Spleen (tissue), 11 donors: ENCODE data around the gene CRMP1. TPM values are rescaled to one million over a fixed set of nuclear protein-coding genes. Genes with fewer than 3 reads are reported as not detected.

ENCODE experiments used
- DNase-seq: peaks from one replicate; pipeline ENCODE4 v3.0.0-alpha.2; 2020
- H3K27ac ChIP-seq, 8 donors: fragments of 200-600 bp; sonication (generic) in 7 of 8; 1 replicate in 4 of 8; 2 replicates in 4 of 8; pipeline versions ENCODE4 v1.5.0 to v1.8.0; 2016 to 2021; ENCODE audit warnings: inconsistent platforms in 4 of 8, mild to moderate bottlenecking in 4 of 8, moderate library complexity in 1 of 8
- H3K27me3 ChIP-seq, 7 donors: fragments of 200-600 bp; sonication (generic) in 6 of 7; replicated peaks in 1 of 7; 1 replicate in 4 of 7; 2 replicates in 3 of 7; pipeline versions ENCODE4 v1.5.0 to v1.8.0; 2016 to 2021; ENCODE audit warnings: inconsistent platforms in 3 of 7, mild to moderate bottlenecking in 1 of 7
- H3K36me3 ChIP-seq, 6 donors: fragments of 200-600 bp; sonication (generic) in 5 of 6; 1 replicate in 4 of 6; 2 replicates in 2 of 6; pipeline versions ENCODE4 v1.5.0 to v1.8.0; 2016 to 2021; ENCODE audit warnings: inconsistent platforms in 2 of 6
- H3K4me1 ChIP-seq, 6 donors: fragments of 200-600 bp; sonication (generic) in 5 of 6; 1 replicate in 3 of 6; 2 replicates in 3 of 6; pipeline versions ENCODE4 v1.5.0 to v1.8.0; 2016 to 2021; ENCODE audit warnings: inconsistent platforms in 3 of 6
- H3K4me3 ChIP-seq, 8 donors: fragments of 200-600 bp; sonication (generic) in 7 of 8; 1 replicate in 4 of 8; 2 replicates in 4 of 8; pipeline versions ENCODE4 v1.5.0 to v1.8.0; 2016 to 2021; ENCODE audit warnings: inconsistent platforms in 4 of 8, mild to moderate bottlenecking in 4 of 8, moderate library complexity in 2 of 8
- H3K9me3 ChIP-seq, 8 donors: fragments of 200-600 bp; sonication (generic) in 7 of 8; 1 replicate in 4 of 8; 2 replicates in 4 of 8; pipeline versions ENCODE4 v1.5.0 to v1.8.0; 2016 to 2021; ENCODE audit warnings: inconsistent platforms in 4 of 8
- POLR2A ChIP-seq, 3 donors: fragments of 450-650 bp; IDR thresholded peaks; one replicate each; pipeline ENCODE4 v1.5.1; 2017; ENCODE audit warnings: antibody characterized with exemption in 3 of 3, mild to moderate bottlenecking in 1 of 3
- POLR2AphosphoS5 ChIP-seq, 3 donors: sonication (generic); formaldehyde crosslinking; IDR thresholded peaks; one replicate each; pipeline ENCODE4 v1.5.1; 2017; ENCODE audit warnings: antibody characterized with exemption in 3 of 3
- WGBS, 5 donors: extraction: QIAGEN DNeasy Blood & Tissue Kit in 3 of 5; methylation state at CpG; one replicate each; pipeline versions ENCODE4 v1.1.5 to v1.1.7; 2013 to 2018; 5-methylcytosine and 5-hydroxymethylcytosine counted together
- intact Hi-C: fragments of 100-400 bp; cut with DNase I; formaldehyde crosslinking; loops from one replicate; pipeline ENCODE4 v1.15.0; 2023; ENCODE audit warnings: low total_unique reads
- polyA plus RNA-seq, 3 donors: library from polyadenylated mRNA; stranded (reverse); fragments of 200-250 nt; gene quantifications; one replicate each; pipeline ENCODE4 v1.2.1, GENCODE V29; 2013
- total RNA-seq, 7 donors: library from RNA; depleted of rRNA in 3 of 7; stranded (reverse); fragments of >200 nt in 3 of 7; fragmentation: NEBNext Ultra II Directional in 4 of 7; extraction: Animal tissue kit (Norgen Biotek cat#: 25700) in 4 of 7; gene quantifications; one replicate each; pipeline versions ENCODE4 v1.1.0 to v1.2.1, GENCODE V29; 2016 to 2021
- TF ChIP-seq, protein P1 (sequence below), 11 experiments: fragments of 200-600 bp in 7 of 11; fragments of 450-650 bp in 4 of 11; sonication (generic) in 4 of 11; IDR thresholded peaks in 8 of 11; conservative IDR thresholded peaks in 3 of 11; 1 replicate in 7 of 11; 2 replicates in 4 of 11; pipeline versions ENCODE4 v1.4.0 to v1.8.0; 2016 to 2021; ENCODE audit warnings: antibody characterized with exemption in 11 of 11, inconsistent platforms in 4 of 11, mild to moderate bottlenecking in 1 of 11
- donor health status: healthy with polysubstance abuse.
- donor health status: DM: no; HTN: no; CAD: no; lungs with moderate emphysema.
- donor health status: DM: no; HTN: no; CAD: no.
- donor health status: Bipolar disorder and iron deficiency.
- donor health status: healthy.
- donor health status: DM: no; HTN: no; CAD: no.
- donor health status: DM: yes; HTN: yes; CAD: no.

The CRMP1 gene
- total and polyA plus RNA-seq, 10 donors = 0.03 to 2.3 (median 0.85) TPM; not detected in 1

DNA sequence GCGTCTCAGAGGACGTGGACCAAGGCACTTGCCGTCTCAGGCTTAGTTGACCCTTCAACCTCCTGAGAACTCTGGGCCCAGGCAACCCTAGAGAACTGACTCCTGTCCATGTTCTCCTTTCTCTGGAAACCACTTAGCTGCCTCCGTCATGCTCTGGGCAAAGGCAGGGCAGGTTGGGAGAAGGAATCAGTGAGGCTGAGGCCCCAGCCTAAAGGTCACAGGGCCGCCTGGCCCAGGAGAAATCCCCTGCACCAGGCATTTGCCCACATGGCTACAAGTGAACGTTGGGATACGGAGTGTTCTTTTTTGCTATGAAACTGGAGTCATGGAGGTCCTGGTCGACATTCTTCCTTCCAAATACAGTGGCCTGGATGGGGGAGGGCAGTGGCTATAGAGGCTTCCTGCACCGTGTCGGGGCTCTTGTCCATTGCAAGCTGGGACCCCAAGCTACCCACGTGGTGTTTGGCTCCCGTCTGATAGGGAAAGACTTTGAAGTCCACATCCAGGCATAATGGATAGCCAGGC lies 76.0 kb downstream of the CRMP1 start:
- H3K27me3 ChIP-seq = peaks cover 0 to 10% (median 0%) of the 10 kb centered on the region in 7 donors
- H3K4me1 ChIP-seq = no peaks in the 10 kb centered on the region
- intact Hi-C loops = loop anchor here (10.0 kb wide), 1 partner anchor 1322 kb away; no protein-coding TSS in a partner anchor
- no peak overlapping the region for H3K27ac ChIP-seq
- H3K9me3 ChIP-seq = no peaks in the 10 kb centered on the region
- 79 to 92% (median 89%) methylated on average over 12 of the region's 12 CpGs for WGBS, 5 donors
- H3K4me3 ChIP-seq = no peak overlapping the region
- H3K36me3 ChIP-seq = no peaks in the 10 kb centered on the region
- DNase-seq = no peak
- TF ChIP-seq POLR2AphosphoS5 (IDR thresholded peaks at IDR 0.05) = no peak
- TF ChIP-seq, protein P1, sequence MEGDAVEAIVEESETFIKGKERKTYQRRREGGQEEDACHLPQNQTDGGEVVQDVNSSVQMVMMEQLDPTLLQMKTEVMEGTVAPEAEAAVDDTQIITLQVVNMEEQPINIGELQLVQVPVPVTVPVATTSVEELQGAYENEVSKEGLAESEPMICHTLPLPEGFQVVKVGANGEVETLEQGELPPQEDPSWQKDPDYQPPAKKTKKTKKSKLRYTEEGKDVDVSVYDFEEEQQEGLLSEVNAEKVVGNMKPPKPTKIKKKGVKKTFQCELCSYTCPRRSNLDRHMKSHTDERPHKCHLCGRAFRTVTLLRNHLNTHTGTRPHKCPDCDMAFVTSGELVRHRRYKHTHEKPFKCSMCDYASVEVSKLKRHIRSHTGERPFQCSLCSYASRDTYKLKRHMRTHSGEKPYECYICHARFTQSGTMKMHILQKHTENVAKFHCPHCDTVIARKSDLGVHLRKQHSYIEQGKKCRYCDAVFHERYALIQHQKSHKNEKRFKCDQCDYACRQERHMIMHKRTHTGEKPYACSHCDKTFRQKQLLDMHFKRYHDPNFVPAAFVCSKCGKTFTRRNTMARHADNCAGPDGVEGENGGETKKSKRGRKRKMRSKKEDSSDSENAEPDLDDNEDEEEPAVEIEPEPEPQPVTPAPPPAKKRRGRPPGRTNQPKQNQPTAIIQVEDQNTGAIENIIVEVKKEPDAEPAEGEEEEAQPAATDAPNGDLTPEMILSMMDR (IDR thresholded peaks at IDR 0.05 in 8 of 11, conservative IDR thresholded peaks at IDR 0.05 in 3 of 11) = no peak
- no peak for TF ChIP-seq POLR2A (IDR thresholded peaks at IDR 0.05)

DNA sequence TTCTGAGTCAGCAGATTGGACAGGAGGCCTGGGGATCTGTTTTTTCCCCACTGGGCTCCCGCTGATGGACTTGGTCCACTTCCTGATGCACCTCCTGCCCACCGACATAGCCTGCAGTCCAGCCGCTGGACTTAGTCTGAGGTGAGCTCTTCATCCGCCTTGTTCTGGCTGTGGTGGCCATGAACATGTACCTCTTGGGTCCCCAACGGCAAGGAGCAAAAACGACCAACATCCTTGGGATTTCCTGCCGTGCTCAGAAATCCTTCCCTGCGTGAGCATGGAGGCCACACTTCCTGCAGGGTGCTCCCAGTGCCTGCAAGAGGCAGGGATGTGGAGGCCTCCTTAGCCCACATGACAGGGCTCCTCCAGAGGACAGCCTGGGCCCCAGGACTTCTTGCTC lies 76.8 kb downstream of the CRMP1 start:
- Histone ChIP-seq H3K9me3 (no peaks in the 10 kb centered on the region), H3K4me3 (no peak overlapping the region), H3K27ac (no peak overlapping the region), H3K4me1 (no peaks in the 10 kb centered on the region), H3K36me3 (peaks cover 0 to 6% (median 0%) of the 10 kb centered on the region in 6 donors), H3K27me3 (peaks cover 0 to 10% (median 0%) of the 10 kb centered on the region in 7 donors)
- intact Hi-C loops = loop anchor here (10.0 kb wide), 1 partner anchor 1321 kb away; no protein-coding TSS in a partner anchor
- WGBS, 5 donors = 56 to 73% (median 71%) methylated on average over 8 of the region's 8 CpGs
- TF ChIP-seq POLR2A (IDR thresholded peaks at IDR 0.05) (no peak), POLR2AphosphoS5 (IDR thresholded peaks at IDR 0.05) (no peak)
- TF ChIP-seq, protein P1 (IDR thresholded peaks at IDR 0.05 in 8 of 11, conservative IDR thresholded peaks at IDR 0.05 in 3 of 11) = no peak
- peak; percentile 54 for DNase-seq

DNA sequence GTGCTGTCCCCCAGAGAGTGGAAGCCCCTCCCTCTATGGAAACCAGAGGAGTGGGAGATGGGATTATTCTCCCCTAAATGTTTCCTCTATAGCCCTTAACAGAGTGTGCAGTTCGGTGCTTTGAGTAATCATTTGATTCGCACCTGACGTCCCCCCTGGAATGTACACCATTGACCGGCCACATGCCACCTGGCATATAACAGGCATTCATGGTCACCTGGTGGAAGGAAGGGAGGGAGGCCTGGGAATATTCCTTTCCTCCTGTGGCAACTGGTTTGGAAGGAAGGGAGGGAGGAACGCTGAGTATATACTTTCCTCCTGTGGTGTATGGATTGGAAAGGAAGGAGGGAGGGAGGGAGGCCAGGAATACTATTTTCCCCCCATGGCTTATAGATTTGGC lies 77.2 kb downstream of the CRMP1 start:
- no peak for TF ChIP-seq POLR2AphosphoS5 (IDR thresholded peaks at IDR 0.05)
- H3K4me3 ChIP-seq = no peak overlapping the region
- no peak for DNase-seq
- peaks cover 0 to 4% (median under 1%) of the 10 kb centered on the region in 8 donors for H3K9me3 ChIP-seq
- 77 to 93% (median 86%) methylated on average over 5 of the region's 5 CpGs for WGBS, 5 donors
- intact Hi-C loops = loop anchor here (10.0 kb wide), 1 partner anchor 1321 kb away; no protein-coding TSS in a partner anchor
- peaks cover 0 to 7% (median 0%) of the 10 kb centered on the region in 6 donors for H3K36me3 ChIP-seq
- no peak overlapping the region for H3K27ac ChIP-seq
- H3K4me1 ChIP-seq = no peaks in the 10 kb centered on the region
- peaks cover 0 to 10% (median 0%) of the 10 kb centered on the region in 7 donors for H3K27me3 ChIP-seq

DNA sequence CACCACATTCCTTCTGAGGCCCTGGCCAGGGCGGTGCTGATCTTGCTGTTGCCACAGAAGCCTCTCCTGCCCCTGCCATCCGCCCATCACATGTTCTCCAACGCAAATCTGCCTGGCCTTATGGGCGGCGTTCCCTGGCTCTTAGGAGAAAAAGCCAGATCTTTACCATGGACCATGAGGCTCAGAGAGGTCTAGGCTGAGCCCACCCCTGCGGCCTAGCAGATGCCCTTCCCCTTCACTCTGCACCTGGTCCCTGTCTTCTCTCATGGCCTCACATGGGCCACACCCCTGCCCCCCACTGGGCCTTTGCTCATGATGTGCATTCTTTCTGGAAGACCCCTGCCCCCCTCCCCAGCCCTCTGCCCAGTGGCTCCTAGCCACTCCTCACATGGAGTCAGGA lies 78.5 kb downstream of the CRMP1 start:
- intact Hi-C loops = loop anchor here (10.0 kb wide), 1 partner anchor 1320 kb away; no protein-coding TSS in a partner anchor
- H3K36me3 ChIP-seq = peaks cover 0 to 18% (median 0%) of the 10 kb centered on the region in 6 donors

More for the DNA sequence above, 78.5 kb downstream of the CRMP1 start:
- Histone ChIP-seq H3K27ac (no peak overlapping the region), H3K9me3 (peaks cover 0 to 10% (median 2%) of the 10 kb centered on the region in 8 donors), H3K4me3 (no peak overlapping the region), H3K4me1 (no peaks in the 10 kb centered on the region), H3K27me3 (peaks cover 0 to 10% (median 0%) of the 10 kb centered on the region in 7 donors)
- no peak for TF ChIP-seq POLR2AphosphoS5 (IDR thresholded peaks at IDR 0.05)
- TF ChIP-seq, protein P1 (IDR thresholded peaks at IDR 0.05 in 8 of 11, conservative IDR thresholded peaks at IDR 0.05 in 3 of 11) = no peak
- no peak for TF ChIP-seq POLR2A (IDR thresholded peaks at IDR 0.05)
- peak; percentile 69 for DNase-seq
- 87 to 94% (median 91%) methylated on average over 6 of the region's 6 CpGs for WGBS, 5 donors
